GM19043 (cell line): ENCODE data around the gene ZMIZ2.
"Not testable (repeated sequence)": the region's sequence is repeated elsewhere in the genome, so short reads cannot be mapped to it uniquely, and the experiment has no call there.

ENCODE experiments used
- ATAC-seq: cut with Tn5 transposase; IDR thresholded peaks from one replicate; pipeline ENCODE4 v1.9.1; 2021; ENCODE audit warnings: low read depth; ENCODE audit not compliant: unreplicated experiment

Gene ZMIZ2

DNA sequence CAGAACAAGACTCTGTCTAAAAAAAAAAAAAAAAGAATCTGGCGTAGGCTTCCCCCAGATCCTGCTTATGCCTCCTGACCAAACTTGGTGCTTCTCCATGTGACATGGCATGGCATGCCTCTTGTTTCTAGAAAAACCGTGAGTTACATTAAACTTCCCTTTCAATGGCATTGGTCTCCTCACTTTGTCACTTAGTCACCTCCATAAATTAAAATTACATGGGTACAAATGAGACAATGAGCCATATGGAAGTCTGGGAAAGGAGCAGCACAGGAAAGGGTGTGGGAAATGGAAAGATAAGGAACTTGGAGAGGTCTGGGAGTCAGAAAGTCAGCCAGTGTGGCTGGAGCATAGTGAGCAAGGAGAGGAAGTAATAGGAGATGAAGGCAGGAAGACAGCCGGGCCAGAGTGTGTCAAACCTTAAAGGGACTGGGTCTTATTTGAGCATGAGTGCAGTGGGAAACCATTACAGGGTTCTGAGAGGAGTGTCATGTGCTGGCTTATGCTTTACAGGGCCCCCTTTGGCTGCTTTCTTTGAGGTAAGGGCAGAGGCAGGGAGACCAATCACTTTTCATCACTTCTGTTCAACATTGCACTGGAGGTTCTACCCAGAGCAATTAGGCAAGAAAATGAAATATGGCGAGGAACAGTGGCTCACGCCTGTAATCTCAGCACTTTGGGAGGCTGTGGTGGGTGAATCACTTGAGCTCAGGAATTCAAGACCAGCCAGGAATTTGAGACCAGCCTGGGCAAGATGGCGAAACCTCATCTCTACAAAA lies 21.3 kb upstream of the ZMIZ2 start:
- no peak for ATAC-seq

- ATAC-seq = no peak
Observed at GRCh38 chr7:44727937-44728262, 20.7 kb upstream of the ZMIZ2 start.

DNA sequence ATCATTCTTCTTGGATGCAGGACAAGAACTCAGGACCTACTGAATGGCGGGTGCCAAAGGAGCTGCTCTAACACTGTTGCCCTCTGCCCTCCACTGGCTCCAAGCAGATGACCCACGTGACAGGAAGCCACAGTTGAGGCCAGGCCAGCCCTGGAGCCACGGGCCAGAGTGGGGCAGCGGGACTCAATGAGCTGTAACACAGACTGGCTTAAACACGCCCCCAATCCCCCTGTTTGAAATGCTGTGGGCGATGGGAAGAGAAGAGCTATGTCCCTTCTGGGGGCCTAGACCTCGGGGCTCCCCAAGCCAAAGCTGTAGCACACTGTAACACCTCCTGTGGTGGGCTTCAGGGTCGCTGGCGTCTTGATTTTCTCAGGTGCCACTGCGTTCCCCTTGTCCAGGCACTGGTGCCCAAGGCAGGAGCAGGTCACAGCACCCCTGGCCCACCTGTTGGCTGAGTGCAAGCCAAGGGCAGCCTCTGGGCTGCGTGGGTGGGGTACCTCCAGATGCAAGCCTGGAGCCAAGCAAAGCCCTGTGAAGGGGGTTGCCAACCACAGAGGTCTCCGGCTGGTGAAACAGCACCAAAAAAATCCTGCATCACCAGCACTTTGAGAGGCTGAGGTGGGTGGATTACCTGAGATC lies 18.6 kb upstream of the ZMIZ2 start:
- no peak for ATAC-seq

GRCh38 chr7:44732971-44733370 lies 15.7 kb upstream of the ZMIZ2 start:
- ATAC-seq = not testable (repeated sequence)

DNA sequence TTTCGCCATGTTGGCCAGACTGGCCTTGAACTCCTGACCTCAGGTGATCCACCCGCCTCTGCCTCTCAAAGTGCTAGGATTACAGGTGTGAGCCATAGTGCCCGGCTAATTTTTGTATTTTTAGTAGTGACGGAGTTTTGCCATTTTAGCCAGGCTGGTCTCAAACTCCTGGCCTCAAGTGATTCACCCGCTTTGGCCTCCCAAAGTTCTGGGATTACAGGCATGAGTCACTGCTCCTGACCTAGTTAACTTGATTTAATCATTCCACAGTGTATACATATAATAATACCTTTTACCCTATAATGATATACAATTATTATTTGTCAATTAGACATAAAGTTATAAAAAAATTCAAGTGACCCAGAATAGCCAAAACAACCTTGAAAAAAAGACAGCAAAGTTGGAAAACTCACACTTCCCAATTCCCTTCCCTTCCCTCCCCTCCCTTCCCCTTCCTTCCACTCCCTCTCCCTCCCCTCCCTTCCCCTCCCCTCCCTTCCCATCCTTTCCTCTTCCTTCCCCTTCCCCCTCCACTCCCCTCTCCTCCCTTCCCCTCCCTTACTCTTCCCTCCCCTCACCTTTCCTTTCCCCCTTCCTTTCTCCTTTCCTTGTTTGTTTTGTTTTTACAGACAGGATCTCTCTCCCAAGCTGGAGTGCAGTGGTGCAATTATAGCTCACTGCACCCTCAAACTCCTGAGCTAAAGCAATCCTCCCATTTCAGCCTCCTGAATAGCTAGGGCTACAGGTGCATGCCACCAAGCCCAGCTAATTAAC lies 14.8 kb upstream of the ZMIZ2 start:
- ATAC-seq = no peak

DNA sequence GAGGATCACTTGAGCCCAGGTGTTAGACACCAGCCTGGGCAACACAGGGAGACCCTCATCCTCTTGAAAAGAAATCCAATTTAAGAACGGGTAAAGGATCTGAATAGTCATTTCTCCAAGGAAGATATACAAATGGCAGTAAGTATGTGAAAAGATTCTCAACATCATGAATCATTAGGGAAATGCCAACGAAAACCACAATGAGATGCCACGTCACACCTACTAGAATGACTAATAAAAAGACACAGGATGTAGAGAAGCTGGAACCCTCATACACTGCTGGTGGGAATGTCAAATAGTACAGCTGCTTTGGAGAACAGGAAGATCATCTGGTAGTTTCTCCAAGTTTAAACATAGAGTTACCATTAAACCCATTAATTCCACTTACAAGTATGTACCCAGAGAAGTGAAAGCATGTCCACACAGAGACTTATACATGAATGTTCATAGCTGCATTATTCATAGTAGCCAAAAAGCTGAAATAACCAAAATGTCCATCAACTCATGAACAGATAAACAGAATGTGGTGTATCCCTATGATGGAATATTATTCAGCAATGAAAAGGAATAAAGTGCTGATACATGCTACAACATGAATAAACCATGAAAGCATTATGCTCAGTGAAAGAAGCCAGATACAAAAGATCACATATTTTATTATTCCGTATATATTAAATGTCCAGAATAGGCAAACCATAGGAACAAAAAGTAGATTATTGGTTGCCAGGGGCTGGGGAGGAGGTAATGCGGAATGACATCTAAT lies 13.1 kb upstream of the ZMIZ2 start:
- no peak for ATAC-seq

DNA sequence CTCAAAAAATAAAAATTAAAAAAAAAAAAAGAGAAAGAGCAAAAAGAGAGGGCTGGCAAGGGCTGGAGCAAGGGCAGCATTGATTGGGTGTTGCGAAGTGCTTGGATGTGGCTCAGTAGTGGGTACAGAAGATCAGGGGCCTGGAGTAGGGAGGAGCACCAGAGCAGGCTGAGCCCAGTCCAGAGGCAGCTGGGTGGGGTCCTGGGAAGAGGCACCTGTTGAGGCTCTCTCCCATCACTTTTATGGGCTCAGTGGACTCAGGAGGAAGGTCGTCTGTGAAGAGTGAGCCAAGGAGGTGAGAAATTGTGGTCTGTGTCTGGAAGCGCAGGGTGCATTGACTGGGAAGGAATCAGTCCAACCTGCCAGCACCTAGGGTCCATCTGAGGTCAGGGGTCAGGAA lies 11.8 kb upstream of the ZMIZ2 start:
- no peak for ATAC-seq

DNA sequence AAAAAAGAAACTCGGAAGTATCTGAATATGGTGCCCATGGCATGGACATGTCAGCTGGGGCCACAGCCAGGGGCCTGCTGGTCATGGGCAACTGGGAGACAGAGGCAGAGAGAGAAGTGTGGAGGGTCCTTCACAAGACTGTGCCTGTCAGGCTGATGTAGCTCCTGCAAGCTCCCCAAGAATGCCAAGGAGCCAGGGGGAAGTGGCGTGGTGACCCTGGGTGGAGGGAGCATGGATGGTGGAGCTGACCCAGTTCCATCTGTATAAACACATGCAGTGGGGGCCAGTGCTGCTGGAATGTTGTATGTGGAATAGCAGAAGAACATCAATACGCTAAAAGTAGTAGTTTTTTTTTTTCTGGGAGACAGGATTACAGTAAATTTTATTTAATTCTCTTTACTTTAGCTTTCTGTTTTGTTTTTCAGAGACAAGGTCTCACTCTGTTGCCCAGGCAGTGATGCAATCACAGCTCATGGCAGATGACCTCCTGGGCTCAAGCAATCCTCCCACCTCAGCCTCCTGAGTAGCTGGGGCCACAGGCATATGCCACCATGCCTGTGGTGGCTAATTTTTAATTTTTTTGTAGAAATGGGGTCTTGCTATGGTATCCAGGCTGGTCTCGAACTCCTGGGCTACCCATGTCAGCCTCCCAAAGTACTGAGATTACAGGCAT lies 10.5 kb upstream of the ZMIZ2 start:
- ATAC-seq = no peak

DNA sequence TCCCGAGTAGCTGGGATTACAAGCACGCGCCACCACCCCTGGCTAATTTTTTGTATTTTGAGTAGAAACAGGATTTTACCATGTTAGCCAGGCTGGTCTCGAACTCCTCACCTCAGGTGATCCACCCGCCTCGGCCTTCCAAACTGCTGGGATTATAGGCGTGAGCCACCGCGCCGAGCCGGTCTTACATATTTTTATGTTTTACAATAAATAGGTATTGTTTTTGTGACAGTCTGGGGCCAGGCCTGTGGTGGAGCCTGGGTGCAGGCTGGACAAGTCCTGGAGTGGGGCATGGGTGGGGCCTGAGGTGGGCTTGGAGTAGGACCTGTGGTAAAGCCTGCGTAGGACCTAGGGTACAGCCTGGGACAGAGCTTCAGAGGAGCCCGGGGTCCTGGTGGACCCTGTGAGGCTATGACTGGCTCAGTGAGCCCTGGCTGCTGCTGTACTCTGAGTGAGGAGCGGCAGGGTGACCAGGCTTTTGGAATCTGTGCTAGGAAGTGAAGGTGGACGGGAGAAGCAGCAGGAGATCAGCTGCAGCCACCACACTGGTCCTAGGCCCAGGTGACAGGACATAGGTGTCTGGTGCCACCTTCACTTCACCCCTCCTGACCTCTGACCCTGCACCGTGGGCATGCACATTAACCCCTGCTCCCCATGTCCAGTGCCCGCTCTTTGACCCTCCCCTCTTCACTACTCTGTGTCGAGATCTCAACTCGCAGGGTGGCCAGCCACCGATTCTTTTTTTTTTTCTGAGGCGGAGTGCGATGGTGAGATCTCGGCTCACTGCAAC lies 9.6 kb upstream of the ZMIZ2 start:
- ATAC-seq = no peak

- no peak for ATAC-seq
Observed at GRCh38 chr7:44740055-44740454, 8.6 kb upstream of the ZMIZ2 start.

DNA sequence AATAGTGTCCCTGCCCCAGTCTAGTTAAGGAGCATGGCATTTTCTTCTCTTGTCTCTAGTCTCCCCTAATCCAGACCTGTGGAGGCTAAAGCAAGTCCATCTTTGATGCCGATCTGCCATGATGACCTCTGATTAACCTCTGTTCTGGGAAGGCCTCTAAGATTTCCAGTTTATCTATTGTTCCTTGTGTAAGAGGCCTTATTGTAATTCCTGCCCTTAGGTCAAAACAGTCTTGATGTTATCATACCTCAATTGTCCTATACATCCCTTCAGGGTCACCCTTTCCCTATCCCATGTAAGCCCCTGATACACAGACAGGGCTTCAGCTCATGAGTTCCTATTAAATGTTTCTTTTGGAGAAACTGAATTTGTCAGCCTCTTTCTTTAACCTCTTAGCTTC lies 4.9 kb upstream of the ZMIZ2 start:
- no peak for ATAC-seq

DNA sequence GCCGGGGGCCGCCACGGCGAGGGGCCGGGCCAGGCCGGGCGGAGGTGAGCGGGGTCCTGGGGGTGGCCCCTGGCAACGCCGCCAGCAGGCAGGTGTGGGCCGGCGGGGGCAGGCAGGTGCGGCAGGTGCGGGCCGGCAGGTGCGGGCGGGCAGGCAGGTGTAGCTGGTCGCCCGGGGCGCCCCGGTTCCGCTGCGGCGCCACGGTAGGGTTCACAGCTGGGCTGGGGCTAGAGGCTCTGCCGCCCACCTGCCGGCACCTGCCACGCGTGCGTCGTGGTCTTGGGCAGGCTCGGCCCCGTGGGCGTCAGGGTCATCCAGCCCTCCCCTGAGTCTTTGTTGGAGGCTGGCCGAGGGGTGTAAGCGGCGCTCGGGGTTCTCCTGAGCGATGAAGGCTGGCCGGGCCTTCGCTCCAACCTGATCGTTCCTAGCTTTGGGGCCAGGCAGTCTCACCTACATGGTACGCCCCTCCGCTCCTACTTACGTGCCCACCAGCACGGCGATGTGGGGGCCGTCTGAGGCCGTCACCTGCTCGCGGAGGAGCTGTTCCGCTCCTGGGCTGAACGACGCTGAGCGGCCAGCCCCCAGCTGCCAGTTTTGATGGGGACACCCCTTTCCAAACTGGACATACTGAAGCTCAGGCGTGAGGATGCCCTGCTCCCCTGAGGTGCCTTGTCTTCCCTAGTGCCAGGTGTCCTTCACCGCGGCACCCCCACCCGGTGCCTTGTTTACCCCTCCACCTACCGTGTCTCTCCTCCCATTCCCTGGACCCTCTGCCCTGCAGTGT lies 493 bp downstream of the ZMIZ2 start:
- ATAC-seq = peak; percentile 5

GRCh38 chr7:44749992-44750391 lies 1.3 kb downstream of the ZMIZ2 start:
- ATAC-seq = no peak

- no peak for ATAC-seq
Observed at GRCh38 chr7:44750424-44750823, 1.8 kb downstream of the ZMIZ2 start.

DNA sequence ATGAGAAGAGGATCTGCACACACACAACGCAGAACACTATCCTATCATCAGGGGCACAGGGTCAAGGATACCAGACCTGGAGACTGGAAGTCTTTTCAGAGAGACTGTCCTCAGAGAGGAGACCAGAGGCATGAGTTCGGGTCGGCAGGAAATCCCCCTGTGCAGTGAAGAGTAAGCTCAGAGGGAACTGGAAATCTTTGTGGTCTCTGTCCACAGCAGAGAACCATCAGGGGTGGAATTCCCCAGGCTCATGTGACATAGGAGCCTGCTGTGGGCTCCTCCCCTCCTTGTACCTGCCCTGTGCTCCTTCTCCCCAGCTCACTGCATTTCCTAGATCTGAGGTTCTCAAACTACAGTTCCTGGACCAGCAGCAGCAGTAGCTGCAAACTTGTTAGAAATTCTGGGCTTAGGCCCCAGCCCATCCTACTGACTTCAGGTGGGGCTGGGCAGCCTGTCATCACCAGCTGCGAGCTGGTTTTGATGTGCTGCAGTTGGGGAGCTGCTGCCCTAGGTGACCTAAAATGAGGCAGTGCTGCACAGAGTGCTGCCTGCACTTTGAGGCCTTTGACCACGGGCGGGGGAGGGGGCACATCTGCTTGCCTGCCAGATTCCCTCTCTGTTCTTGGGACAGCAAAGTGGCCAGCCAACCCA lies 2.4 kb downstream of the ZMIZ2 start:
- ATAC-seq = peak; percentile 62

DNA sequence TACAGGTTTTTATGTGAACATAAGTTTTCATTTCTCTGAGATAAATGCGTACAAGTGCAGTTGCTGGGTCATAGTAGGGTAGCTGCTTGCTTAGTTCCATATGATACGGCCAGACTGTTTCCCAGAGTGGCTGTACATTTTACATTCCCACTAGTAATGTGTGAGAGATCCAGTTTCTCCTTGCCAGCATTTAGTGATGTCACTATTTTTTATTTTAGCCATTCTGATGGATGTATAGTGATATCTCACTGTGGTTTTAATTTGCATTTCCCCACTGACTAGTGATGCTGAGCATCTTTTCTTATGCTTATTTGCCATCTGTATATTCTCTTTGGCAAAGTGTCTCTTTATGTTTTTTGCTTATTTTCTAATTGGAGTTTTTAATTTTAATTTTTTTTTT lies 4.2 kb downstream of the ZMIZ2 start:
- ATAC-seq = no peak

DNA sequence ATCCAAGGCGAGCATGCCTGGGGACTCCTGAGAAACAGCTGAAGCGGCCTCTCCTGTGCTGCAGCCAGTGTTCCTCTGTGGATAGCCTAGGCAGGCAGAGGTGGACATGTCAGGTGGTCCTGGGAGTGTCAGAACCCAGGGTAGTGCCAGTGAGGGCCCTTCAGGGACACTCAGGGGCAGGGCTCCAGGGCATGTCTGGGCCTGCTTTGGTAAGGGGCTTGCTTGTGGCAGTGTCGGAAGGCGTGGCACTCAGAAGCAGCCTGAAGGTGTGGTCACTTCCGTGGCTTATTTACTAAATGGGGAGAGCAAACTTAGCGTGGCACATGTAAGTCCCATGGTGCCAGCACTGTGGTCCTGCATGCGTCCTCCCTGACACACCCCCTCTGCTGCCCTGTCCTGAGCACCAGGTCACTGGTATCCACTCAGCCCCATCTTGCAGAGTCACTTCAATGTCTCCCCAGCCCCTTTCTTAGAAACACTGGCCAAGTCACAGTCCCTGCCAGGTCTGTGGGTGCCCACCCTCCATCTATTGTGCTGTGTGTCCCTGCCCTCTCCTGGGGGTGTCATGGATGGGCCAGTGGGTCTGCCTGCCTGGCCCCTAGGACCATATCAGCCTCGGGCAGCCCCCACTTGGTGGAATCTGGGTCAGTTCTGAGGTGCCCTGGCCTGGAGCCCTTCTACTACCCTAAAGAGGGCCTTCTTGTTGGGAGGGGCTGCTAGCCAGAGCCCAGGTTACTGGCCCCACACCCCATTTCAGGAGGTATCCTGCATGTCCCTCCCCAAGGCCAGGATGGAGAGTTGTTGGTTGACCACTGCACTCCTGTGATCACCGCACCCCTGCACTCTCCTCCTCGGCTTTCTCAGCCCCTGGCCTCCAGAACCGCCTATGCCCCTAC lies 6.4 kb downstream of the ZMIZ2 start:
- ATAC-seq = no peak
